Thyroid gland (tissue), 4 donors: Measurements from ENCODE around the gene LSAMP. TPM values are rescaled to one million over a fixed set of nuclear protein-coding genes. Genes with fewer than 3 reads are reported as not detected.

Source experiments
- DNase-seq, 2 donors: peaks; one replicate each; pipeline ENCODE4 v3.0.0-alpha.2; 2019
- H3K27ac ChIP-seq, 3 donors: fragments of 200-600 bp; sonication (generic); 1 replicate in 2 of 3; 2 replicates in 1 of 3; pipeline ENCODE4 v1.5.1; 2016 to 2019; ENCODE audit warnings: mild to moderate bottlenecking in 1 of 3, moderate library complexity in 1 of 3
- H3K27me3 ChIP-seq: fragments of 200-600 bp; sonication (generic); one replicate; pipeline ENCODE4 v1.5.1; 2019
- H3K36me3 ChIP-seq, 2 donors: fragments of 200-600 bp; sonication (generic); one replicate each; pipeline ENCODE4 v1.5.1; 2016 to 2019
- H3K4me1 ChIP-seq, 2 donors: fragments of 200-600 bp; sonication (generic); one replicate each; pipeline ENCODE4 v1.5.1; 2017 to 2019
- H3K4me3 ChIP-seq, 3 donors: fragments of 200-600 bp; sonication (generic); replicated peaks in 1 of 3; 1 replicate in 2 of 3; 2 replicates in 1 of 3; pipeline ENCODE4 v1.5.1; 2016; ENCODE audit warnings: mild to moderate bottlenecking in 1 of 3
- H3K9me3 ChIP-seq: fragments of 200-600 bp; sonication (generic); one replicate; pipeline ENCODE4 v1.5.1; 2017
- CTCF ChIP-seq, 6 experiments: fragments of 200-600 bp in 3 of 6; fragments of 450-650 bp in 3 of 6; sonication (generic) in 3 of 6; IDR thresholded peaks; one replicate each; pipeline ENCODE4 v1.5.1; 2016 to 2019; ENCODE audit warnings: antibody characterized with exemption in 6 of 6, mild to moderate bottlenecking in 2 of 6, inconsistent platforms in 1 of 6, moderate library complexity in 1 of 6
- POLR2A ChIP-seq, 2 donors: fragments of 450-650 bp; IDR thresholded peaks; one replicate each; pipeline ENCODE4 v1.6.1; 2017; ENCODE audit warnings: antibody characterized with exemption in 2 of 2, mild to moderate bottlenecking in 2 of 2, moderate library complexity in 1 of 2
- WGBS, 2 donors: methylation state at CpG; one replicate each; pipeline ENCODE4 v1.1.5; 2017; 5-methylcytosine and 5-hydroxymethylcytosine counted together
- intact Hi-C: fragments of 100-400 bp; cut with DNase I; formaldehyde crosslinking; loops from one replicate; pipeline ENCODE4 v1.15.1; 2023
- total RNA-seq, 4 donors: library from RNA; depleted of rRNA; stranded (reverse); fragments of >200 nt; gene quantifications; one replicate each; pipeline ENCODE4 v1.2.3, GENCODE V29; 2016

The LSAMP gene
- total RNA-seq, 4 donors from 2014 or later: 0.78 to 2.0 (median 1.8) TPM

- TF ChIP-seq CTCF (IDR thresholded peaks at IDR 0.05): no peak
Measured at GRCh38 chr3:115855911-115856310, 589.4 kb downstream of the LSAMP start.

GRCh38 chr3:115853104-115853503 is 592.2 kb downstream of the LSAMP start:
- intact Hi-C loops: no loop called here
- DNase-seq: no peak
- Histone ChIP-seq H3K27me3 (no peaks in the 10 kb centered on the region), H3K4me3 (no peak overlapping the region), H3K4me1 (no peaks in the 10 kb centered on the region), H3K9me3 (no peaks in the 10 kb centered on the region), H3K27ac (no peak overlapping the region), H3K36me3 (no peaks in the 10 kb centered on the region)
- no peak for TF ChIP-seq CTCF (IDR thresholded peaks at IDR 0.05)
- no peak for TF ChIP-seq POLR2A (IDR thresholded peaks at IDR 0.05)

More at GRCh38 chr3:115855911-115856310, 589.4 kb downstream of the LSAMP start:
- Histone ChIP-seq H3K4me1 (no peaks in the 10 kb centered on the region), H3K4me3 (no peak overlapping the region), H3K36me3 (no peaks in the 10 kb centered on the region), H3K27ac (no peak overlapping the region), H3K27me3 (no peaks in the 10 kb centered on the region), H3K9me3 (no peaks in the 10 kb centered on the region)
- intact Hi-C loops: no loop called here
- WGBS, 2 donors: 89 to 95% methylated on average over 1 of the region's 1 CpG
- DNase-seq: no peak

- no peak overlapping the region for H3K4me3 ChIP-seq
- DNase-seq: no peak
- intact Hi-C loops: no loop called here
- H3K36me3 ChIP-seq: no peaks in the 10 kb centered on the region
- TF ChIP-seq POLR2A (IDR thresholded peaks at IDR 0.05) (no peak), CTCF (IDR thresholded peaks at IDR 0.05) (no peak)
- no peaks in the 10 kb centered on the region for H3K9me3 ChIP-seq
- no peaks in the 10 kb centered on the region for H3K4me1 ChIP-seq
- H3K27me3 ChIP-seq: no peaks in the 10 kb centered on the region
- WGBS, 2 donors: 67 to 69% methylated on average over 4 of the region's 4 CpGs
- no peak overlapping the region for H3K27ac ChIP-seq
Measured at GRCh38 chr3:115852278-115852677, 593.0 kb downstream of the LSAMP start.

GRCh38 chr3:115851571-115851970 is 593.7 kb downstream of the LSAMP start:
- intact Hi-C loops: no loop called here
- Histone ChIP-seq H3K4me3 (no peak overlapping the region), H3K4me1 (no peaks in the 10 kb centered on the region), H3K36me3 (no peaks in the 10 kb centered on the region), H3K27ac (no peak overlapping the region), H3K9me3 (no peaks in the 10 kb centered on the region), H3K27me3 (no peaks in the 10 kb centered on the region)
- no peak for TF ChIP-seq CTCF (IDR thresholded peaks at IDR 0.05)
- TF ChIP-seq POLR2A (IDR thresholded peaks at IDR 0.05): no peak
- WGBS, 2 donors: 87 to 90% methylated on average over 3 of the region's 3 CpGs
- DNase-seq: no peak

- no peak for DNase-seq
- no peaks in the 10 kb centered on the region for H3K27me3 ChIP-seq
- WGBS, 2 donors: 83 to 88% methylated on average over 1 of the region's 1 CpG
- no peaks in the 10 kb centered on the region for H3K36me3 ChIP-seq
- intact Hi-C loops: no loop called here
- no peaks in the 10 kb centered on the region for H3K9me3 ChIP-seq
- H3K27ac ChIP-seq: no peak overlapping the region
- TF ChIP-seq CTCF (IDR thresholded peaks at IDR 0.05) (no peak), POLR2A (IDR thresholded peaks at IDR 0.05) (no peak)
- no peak overlapping the region for H3K4me3 ChIP-seq
- H3K4me1 ChIP-seq: no peaks in the 10 kb centered on the region
Measured at GRCh38 chr3:115848641-115849040, 596.6 kb downstream of the LSAMP start.
